PFSK-1 (cell line): ENCODE data around the gene UST.

ENCODE experiments used
- FOXP2 ChIP-seq: optimal IDR thresholded peaks from 2 replicates; pipeline ENCODE3; 2011; ENCODE audit warnings: borderline replicate concordance, control low read depth, inconsistent platforms; ENCODE audit not compliant: insufficient read depth; ENCODE audit errors: extremely low read length, extremely low read depth
- POLR2AphosphoS5 ChIP-seq: IDR thresholded peaks from 2 replicates; pipeline ENCODE4 v1.6.1; 2012; ENCODE audit warnings: low read depth, mild to moderate bottlenecking, control low read depth, low read length, moderate library complexity
- REST ChIP-seq, 2 experiments: IDR thresholded peaks; 2 replicates each; pipeline versions ENCODE4 v1.6.1 to v1.8.0; 2011 to 2012; ENCODE audit warnings: low read depth in 2 of 2, low read length in 2 of 2, control low read depth in 1 of 2, inconsistent platforms in 1 of 2, mild to moderate bottlenecking in 1 of 2, moderate library complexity in 1 of 2; ENCODE audit not compliant: insufficient read depth in 1 of 2
- SIN3A ChIP-seq: IDR thresholded peaks from 2 replicates; pipeline ENCODE4 v1.6.1; 2012; ENCODE audit warnings: mild to moderate bottlenecking, low read length, moderate library complexity, borderline replicate concordance; ENCODE audit not compliant: insufficient read depth
- TAF1 ChIP-seq: IDR thresholded peaks from 2 replicates; pipeline ENCODE4 v1.6.1; 2012; ENCODE audit warnings: low read length, control low read depth, borderline replicate concordance; ENCODE audit not compliant: insufficient read depth

The UST gene

DNA sequence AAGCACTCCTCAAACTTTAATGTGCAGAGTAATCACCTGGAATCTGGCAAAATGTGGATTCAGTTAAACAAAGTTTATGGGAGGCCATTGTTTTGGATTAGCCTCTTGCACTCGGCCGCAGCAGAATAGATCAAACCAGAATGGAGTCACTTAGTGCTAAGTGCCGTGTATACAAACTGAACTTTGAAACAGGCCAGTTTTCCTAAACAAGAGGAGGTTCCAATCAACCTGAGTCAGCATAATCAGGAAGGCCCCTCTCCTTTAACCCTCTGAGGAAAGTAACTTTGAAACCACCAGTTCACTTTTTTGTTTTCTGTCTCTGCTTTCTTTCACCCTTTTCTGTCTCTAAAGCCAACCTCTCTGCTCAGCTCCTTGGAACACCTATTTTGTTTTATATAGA is 92.2 kb downstream of the UST start:
- TF ChIP-seq POLR2AphosphoS5 (no peak), FOXP2 (no peak), SIN3A (no peak), TAF1 (no peak)

DNA sequence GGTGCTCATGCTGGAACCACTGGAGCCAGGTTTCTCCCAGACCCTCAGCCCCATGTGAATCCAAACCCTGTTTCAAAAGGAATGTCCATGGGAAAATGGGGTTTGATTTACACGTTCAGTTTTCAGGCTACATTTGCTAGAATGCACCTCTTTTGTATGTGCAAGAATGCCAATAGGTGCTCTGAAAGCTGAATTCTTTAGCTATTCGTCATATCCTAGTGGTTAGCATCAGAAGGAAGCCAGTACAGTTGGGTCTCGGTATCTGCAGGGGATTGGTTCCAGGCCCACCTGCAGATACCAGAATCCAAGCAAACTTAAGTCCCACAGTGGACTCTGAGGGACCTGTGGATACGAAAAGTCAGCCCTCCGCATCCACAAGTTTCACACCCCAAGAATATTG is 93.4 kb downstream of the UST start:
- no peak for TF ChIP-seq POLR2AphosphoS5
- no peak for TF ChIP-seq SIN3A
- TF ChIP-seq FOXP2 = no peak
- TF ChIP-seq TAF1 = no peak
- TF ChIP-seq REST (IDR thresholded peaks at IDR 0.05; ENCODE audit: insufficient read depth in 1 of 2, low read depth in 2 of 2, low read length in 2 of 2) = no peak

DNA sequence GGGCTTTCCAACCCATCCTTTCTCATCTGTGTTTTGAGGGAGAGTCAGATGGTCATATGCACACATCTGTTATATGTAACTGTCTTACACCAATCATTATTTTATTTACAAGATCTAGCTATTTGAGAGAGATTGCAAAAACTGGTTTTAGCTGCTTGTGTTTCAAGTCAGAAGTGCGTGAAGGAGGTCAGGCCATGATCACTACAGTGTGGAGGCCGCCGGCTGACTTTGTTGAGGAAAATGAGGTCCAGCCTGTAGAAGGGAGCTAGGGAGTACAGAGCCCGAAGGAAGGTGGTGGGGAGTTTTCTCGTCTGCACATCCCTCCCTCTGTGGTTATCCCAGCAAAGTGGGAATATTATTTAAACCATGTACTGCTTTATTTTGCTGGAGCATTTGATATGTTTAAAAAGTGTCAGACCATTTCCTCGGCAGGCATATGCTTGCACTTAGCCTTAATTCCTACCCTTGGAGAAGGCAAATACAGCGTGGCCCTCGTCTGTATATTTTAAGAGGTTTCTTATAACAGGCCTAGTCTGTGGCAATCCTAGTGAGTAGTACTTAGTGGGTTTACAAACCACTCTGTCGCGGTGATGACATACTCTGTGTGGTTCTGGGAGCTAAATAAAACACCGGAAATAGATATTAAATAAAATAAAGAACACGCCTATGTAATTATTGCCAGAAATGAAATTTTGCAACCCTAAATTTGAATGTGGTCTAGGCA is 95.6 kb downstream of the UST start:
- TF ChIP-seq FOXP2 (no peak), REST (IDR thresholded peaks at IDR 0.05; ENCODE audit: insufficient read depth in 1 of 2, low read depth in 2 of 2, low read length in 2 of 2) (no peak), TAF1 (no peak), SIN3A (no peak), POLR2AphosphoS5 (no peak)

GRCh38 chr6:148845464-148845863 is 98.6 kb downstream of the UST start:
- TF ChIP-seq TAF1 (no peak), REST (IDR thresholded peaks at IDR 0.05; ENCODE audit: insufficient read depth in 1 of 2, low read depth in 2 of 2, low read length in 2 of 2) (no peak), POLR2AphosphoS5 (no peak), FOXP2 (no peak), SIN3A (no peak)

DNA sequence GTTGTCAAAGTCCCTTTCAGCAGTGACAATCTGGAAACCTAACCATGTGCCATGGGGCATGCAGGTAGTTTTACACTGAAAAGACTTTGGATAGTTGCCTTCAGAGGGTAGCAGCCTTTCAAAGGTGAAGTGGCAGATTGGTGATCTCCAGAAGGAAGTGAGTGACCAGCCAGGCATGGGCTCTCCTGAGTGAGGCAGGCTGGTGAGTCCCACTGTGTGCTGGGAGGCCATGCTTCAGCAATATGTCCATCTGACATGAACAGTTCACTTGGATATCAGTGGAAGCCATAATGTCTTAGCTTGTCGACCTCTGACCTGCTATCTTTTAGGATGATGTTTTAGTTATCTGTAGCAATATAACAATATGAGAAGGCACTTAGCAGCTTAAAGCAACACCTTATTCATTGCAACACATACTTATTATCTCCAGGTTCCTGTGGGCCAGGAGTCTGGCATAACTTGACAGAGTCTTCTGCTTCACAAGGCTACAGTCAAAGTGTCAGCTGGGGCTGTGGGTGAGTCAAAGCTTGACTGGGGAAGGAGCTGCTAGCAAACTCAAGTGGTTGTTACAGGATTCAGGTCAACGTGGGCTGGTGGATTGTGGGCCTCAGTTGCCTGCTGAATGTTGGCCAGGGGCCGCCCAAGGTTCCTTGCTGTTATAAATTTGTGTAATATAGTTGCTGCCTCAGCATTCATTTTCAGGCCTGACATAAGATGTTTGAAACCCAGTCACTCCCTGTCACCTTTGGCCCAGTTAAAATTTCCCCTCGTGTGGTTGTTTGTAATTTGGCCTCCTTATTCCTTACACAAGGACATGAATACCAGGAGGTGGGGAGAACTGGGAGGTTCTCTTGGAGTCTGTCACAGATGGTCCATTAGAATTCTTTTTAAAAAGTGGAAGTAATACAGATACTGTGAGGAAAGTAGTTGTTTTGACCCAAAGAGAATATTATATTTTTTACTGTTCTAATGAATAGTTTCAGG is 100.2 kb downstream of the UST start:
- TF ChIP-seq TAF1 (no peak), REST (IDR thresholded peaks at IDR 0.05; ENCODE audit: insufficient read depth in 1 of 2, low read depth in 2 of 2, low read length in 2 of 2) (no peak), SIN3A (no peak), FOXP2 (no peak), POLR2AphosphoS5 (no peak)
